HepG2 (cell line): ENCODE data around the gene PIANP. TPM values are rescaled to one million over a fixed set of nuclear protein-coding genes. Genes with fewer than 3 reads are reported as not detected.

Experiments used
- EEA1 ChIP-seq: sonication (generic); formaldehyde crosslinking; IDR thresholded peaks from 2 replicates; pipeline ENCODE4 v1.5.1; 2020; ENCODE audit warnings: mild to moderate bottlenecking, missing genetic modification reagents, borderline replicate concordance
- HMG20B ChIP-seq: conservative IDR thresholded peaks from 2 replicates; pipeline ENCODE4 v1.6.1; 2016; ENCODE audit warnings: missing genetic modification reagents, missing compliant biosample characterization
- JUNB ChIP-seq: sonication (generic); formaldehyde crosslinking; IDR thresholded peaks from 2 replicates; pipeline ENCODE4 v1.8.0; 2022; ENCODE audit warnings: missing genetic modification reagents, mild to moderate bottlenecking, borderline replicate concordance
- JUND ChIP-seq: sonication (generic); formaldehyde crosslinking; IDR thresholded peaks from 2 replicates; pipeline ENCODE4 v1.8.0; 2022; ENCODE audit warnings: mild to moderate bottlenecking, missing genetic modification reagents
- KAT8 ChIP-seq: IDR thresholded peaks from 2 replicates; pipeline ENCODE4 v1.6.1; 2016; ENCODE audit warnings: missing genetic modification reagents, missing compliant biosample characterization
- MZF1 ChIP-seq: sonication (generic); formaldehyde crosslinking; IDR thresholded peaks from 2 replicates; pipeline ENCODE4 v1.8.1; 2023; ENCODE audit warnings: mild to moderate bottlenecking, missing genetic modification reagents, borderline replicate concordance
- RARA ChIP-seq: IDR thresholded peaks from 2 replicates; pipeline ENCODE4 v1.6.1; 2016; ENCODE audit warnings: missing genetic modification reagents, missing compliant biosample characterization
- TRIM24 ChIP-seq: sonication (generic); formaldehyde crosslinking; IDR thresholded peaks from 2 replicates; pipeline ENCODE4 v1.8.0; 2022; ENCODE audit warnings: mild to moderate bottlenecking, missing genetic modification reagents
- ZFP36L1 ChIP-seq: sonication (generic); formaldehyde crosslinking; IDR thresholded peaks from 2 replicates; pipeline ENCODE4 v1.8.0; 2022; ENCODE audit warnings: mild to moderate bottlenecking, missing genetic modification reagents, moderate library complexity
- ZNF333 ChIP-seq: sonication (generic); formaldehyde crosslinking; IDR thresholded peaks from 2 replicates; pipeline ENCODE4 v1.4.0; 2020; ENCODE audit warnings: mild to moderate bottlenecking, missing genetic modification reagents, borderline replicate concordance
- ZNF724P ChIP-seq: sonication (generic); formaldehyde crosslinking; IDR thresholded peaks from 2 replicates; pipeline ENCODE4 v1.8.0; 2022; ENCODE audit warnings: missing genetic modification reagents, borderline replicate concordance
- ZNF749 ChIP-seq: sonication (generic); formaldehyde crosslinking; IDR thresholded peaks from 2 replicates; pipeline ENCODE4 v1.8.0; 2022; ENCODE audit warnings: mild to moderate bottlenecking, missing genetic modification reagents, moderate library complexity, borderline replicate concordance
- ZSCAN30 ChIP-seq: sonication (generic); formaldehyde crosslinking; IDR thresholded peaks from 2 replicates; pipeline ENCODE4 v1.5.0; 2020; ENCODE audit warnings: mild to moderate bottlenecking, missing genetic modification reagents
- polyA plus RNA-seq, 8 experiments: library from polyadenylated mRNA; depleted of rRNA in 3 of 8; stranded (reverse) in 7 of 8; unstranded in 1 of 8; fragments of >200 nt; fragmentation: Illumina TruSeq in 4 of 8; extraction: Trizol in 4 of 8; gene quantifications; 2 replicates each; pipeline versions ENCODE4 v1.2.1 to v1.2.3, GENCODE V29; 2011 to 2016; ENCODE audit warnings: low read depth in 4 of 8, missing spikeins in 1 of 8, mixed read lengths in 1 of 8; ENCODE audit not compliant: insufficient read depth in 1 of 8
- total RNA-seq, 5 experiments: library from RNA; depleted of rRNA; stranded (reverse); fragments of >200 nt; fragmentation: Illumina TruSeq; extraction: Trizol; gene quantifications; 2 replicates each; pipeline ENCODE4 v1.2.3, GENCODE V29; 2016; ENCODE audit warnings: low read depth in 1 of 5
- TF ChIP-seq, protein P1 (sequence below): sonication (generic); formaldehyde crosslinking; IDR thresholded peaks from 2 replicates; pipeline ENCODE4 v1.4.0; 2020; ENCODE audit warnings: low read depth, mild to moderate bottlenecking, missing genetic modification reagents
- TF ChIP-seq, protein P2 (sequence below): sonication (generic); formaldehyde crosslinking; IDR thresholded peaks from 2 replicates; pipeline ENCODE4 v1.5.1; 2020; ENCODE audit warnings: missing genetic modification reagents, mild to moderate bottlenecking, borderline replicate concordance
- TF ChIP-seq, protein P3 (sequence below), 2 experiments: sonication (generic) in 1 of 2; formaldehyde crosslinking in 1 of 2; IDR thresholded peaks; 2 replicates each; pipeline versions ENCODE4 v1.4.0 to v1.6.1; 2018 to 2020; ENCODE audit warnings: missing genetic modification reagents in 2 of 2, borderline replicate concordance in 1 of 2, low read depth in 1 of 2, mild to moderate bottlenecking in 1 of 2, missing biosample characterization in 1 of 2
- TF ChIP-seq, protein P4 (sequence below): sonication (generic); formaldehyde crosslinking; IDR thresholded peaks from 2 replicates; pipeline ENCODE4 v1.4.0; 2020; ENCODE audit warnings: mild to moderate bottlenecking, low read depth, missing genetic modification reagents
- TF ChIP-seq, protein P5 (sequence below): sonication (generic); formaldehyde crosslinking; IDR thresholded peaks from 2 replicates; pipeline ENCODE4 v1.4.0; 2020; ENCODE audit warnings: missing genetic modification reagents
- TF ChIP-seq, protein P6 (sequence below): sonication (generic); formaldehyde crosslinking; IDR thresholded peaks from 2 replicates; pipeline ENCODE4 v1.5.0; 2020; ENCODE audit warnings: missing genetic modification reagents
- TF ChIP-seq, protein P7 (sequence below): sonication (generic); formaldehyde crosslinking; IDR thresholded peaks from 2 replicates; pipeline ENCODE4 v1.4.0; 2020; ENCODE audit warnings: missing genetic modification reagents, low read depth, mild to moderate bottlenecking, borderline replicate concordance

The PIANP gene
- total and polyA plus RNA-seq, 2 of the 13 experiments (the other 11 are each of a cell fraction or from before 2014, with no cell fraction given): not detected

DNA sequence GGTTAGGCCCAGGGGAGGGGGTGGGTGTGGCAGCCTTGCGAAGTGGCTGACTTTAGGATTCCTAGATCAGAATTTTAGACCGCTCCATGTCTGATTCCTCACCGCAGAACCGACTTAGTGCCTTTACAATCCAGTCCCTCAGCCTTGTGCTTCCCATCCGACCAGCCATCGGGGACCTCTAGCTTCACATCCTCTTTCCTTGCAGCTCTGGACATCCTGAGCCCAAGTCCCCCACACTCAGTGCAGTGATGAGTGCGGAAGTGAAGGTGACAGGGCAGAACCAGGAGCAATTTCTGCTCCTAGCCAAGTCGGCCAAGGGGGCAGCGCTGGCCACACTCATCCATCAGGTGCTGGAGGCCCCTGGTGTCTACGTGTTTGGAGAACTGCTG is 23.8 kb upstream of the PIANP start (continued):
- TF ChIP-seq, protein P1, sequence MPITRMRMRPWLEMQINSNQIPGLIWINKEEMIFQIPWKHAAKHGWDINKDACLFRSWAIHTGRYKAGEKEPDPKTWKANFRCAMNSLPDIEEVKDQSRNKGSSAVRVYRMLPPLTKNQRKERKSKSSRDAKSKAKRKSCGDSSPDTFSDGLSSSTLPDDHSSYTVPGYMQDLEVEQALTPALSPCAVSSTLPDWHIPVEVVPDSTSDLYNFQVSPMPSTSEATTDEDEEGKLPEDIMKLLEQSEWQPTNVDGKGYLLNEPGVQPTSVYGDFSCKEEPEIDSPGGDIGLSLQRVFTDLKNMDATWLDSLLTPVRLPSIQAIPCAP: no peak
- TF ChIP-seq, protein P2, sequence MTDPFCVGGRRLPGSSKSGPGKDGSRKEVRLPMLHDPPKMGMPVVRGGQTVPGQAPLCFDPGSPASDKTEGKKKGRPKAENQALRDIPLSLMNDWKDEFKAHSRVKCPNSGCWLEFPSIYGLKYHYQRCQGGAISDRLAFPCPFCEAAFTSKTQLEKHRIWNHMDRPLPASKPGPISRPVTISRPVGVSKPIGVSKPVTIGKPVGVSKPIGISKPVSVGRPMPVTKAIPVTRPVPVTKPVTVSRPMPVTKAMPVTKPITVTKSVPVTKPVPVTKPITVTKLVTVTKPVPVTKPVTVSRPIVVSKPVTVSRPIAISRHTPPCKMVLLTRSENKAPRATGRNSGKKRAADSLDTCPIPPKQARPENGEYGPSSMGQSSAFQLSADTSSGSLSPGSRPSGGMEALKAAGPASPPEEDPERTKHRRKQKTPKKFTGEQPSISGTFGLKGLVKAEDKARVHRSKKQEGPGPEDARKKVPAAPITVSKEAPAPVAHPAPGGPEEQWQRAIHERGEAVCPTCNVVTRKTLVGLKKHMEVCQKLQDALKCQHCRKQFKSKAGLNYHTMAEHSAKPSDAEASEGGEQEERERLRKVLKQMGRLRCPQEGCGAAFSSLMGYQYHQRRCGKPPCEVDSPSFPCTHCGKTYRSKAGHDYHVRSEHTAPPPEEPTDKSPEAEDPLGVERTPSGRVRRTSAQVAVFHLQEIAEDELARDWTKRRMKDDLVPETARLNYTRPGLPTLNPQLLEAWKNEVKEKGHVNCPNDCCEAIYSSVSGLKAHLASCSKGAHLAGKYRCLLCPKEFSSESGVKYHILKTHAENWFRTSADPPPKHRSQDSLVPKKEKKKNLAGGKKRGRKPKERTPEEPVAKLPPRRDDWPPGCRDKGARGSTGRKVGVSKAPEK: no peak
- TF ChIP-seq ZNF333 (CRISPR knock-in tag): no peak
- TF ChIP-seq JUND (CRISPR knock-in tag): no peak
- no peak for TF ChIP-seq ZSCAN30 (CRISPR knock-in tag)
- TF ChIP-seq ZNF724P: 0 out of 2 replicates have a peak, but pooled peaks have one; percentile 28
- TF ChIP-seq KAT8: no peak
- TF ChIP-seq JUNB (CRISPR knock-in tag): no peak
- no peak for TF ChIP-seq EEA1 (CRISPR knock-in tag)
- TF ChIP-seq, protein P3, sequence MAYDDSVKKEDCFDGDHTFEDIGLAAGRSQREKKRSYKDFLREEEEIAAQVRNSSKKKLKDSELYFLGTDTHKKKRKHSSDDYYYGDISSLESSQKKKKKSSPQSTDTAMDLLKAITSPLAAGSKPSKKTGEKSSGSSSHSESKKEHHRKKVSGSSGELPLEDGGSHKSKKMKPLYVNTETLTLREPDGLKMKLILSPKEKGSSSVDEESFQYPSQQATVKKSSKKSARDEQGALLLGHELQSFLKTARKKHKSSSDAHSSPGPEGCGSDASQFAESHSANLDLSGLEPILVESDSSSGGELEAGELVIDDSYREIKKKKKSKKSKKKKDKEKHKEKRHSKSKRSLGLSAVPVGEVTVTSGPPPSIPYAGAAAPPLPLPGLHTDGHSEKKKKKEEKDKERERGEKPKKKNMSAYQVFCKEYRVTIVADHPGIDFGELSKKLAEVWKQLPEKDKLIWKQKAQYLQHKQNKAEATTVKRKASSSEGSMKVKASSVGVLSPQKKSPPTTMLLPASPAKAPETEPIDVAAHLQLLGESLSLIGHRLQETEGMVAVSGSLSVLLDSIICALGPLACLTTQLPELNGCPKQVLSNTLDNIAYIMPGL (CRISPR knock-in tag; IDR thresholded peaks at IDR 0.05; ENCODE audit: borderline replicate concordance in 1 of 2, low read depth in 1 of 2): no peak
- no peak for TF ChIP-seq HMG20B
- TF ChIP-seq, protein P4, sequence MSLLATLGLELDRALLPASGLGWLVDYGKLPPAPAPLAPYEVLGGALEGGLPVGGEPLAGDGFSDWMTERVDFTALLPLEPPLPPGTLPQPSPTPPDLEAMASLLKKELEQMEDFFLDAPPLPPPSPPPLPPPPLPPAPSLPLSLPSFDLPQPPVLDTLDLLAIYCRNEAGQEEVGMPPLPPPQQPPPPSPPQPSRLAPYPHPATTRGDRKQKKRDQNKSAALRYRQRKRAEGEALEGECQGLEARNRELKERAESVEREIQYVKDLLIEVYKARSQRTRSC (CRISPR knock-in tag): 0 out of 2 replicates have a peak, but pooled peaks have one; percentile 2
- no peak for TF ChIP-seq ZFP36L1
- TF ChIP-seq, protein P5, sequence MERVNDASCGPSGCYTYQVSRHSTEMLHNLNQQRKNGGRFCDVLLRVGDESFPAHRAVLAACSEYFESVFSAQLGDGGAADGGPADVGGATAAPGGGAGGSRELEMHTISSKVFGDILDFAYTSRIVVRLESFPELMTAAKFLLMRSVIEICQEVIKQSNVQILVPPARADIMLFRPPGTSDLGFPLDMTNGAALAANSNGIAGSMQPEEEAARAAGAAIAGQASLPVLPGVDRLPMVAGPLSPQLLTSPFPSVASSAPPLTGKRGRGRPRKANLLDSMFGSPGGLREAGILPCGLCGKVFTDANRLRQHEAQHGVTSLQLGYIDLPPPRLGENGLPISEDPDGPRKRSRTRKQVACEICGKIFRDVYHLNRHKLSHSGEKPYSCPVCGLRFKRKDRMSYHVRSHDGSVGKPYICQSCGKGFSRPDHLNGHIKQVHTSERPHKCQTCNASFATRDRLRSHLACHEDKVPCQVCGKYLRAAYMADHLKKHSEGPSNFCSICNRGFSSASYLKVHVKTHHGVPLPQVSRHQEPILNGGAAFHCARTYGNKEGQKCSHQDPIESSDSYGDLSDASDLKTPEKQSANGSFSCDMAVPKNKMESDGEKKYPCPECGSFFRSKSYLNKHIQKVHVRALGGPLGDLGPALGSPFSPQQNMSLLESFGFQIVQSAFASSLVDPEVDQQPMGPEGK (CRISPR knock-in tag): no peak
- no peak for TF ChIP-seq MZF1
- TF ChIP-seq TRIM24 (CRISPR knock-in tag): no peak
- TF ChIP-seq, protein P6, sequence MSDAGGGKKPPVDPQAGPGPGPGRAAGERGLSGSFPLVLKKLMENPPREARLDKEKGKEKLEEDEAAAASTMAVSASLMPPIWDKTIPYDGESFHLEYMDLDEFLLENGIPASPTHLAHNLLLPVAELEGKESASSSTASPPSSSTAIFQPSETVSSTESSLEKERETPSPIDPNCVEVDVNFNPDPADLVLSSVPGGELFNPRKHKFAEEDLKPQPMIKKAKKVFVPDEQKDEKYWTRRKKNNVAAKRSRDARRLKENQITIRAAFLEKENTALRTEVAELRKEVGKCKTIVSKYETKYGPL: no peak
- no peak for TF ChIP-seq ZNF749 (CRISPR knock-in tag)
- no peak for TF ChIP-seq RARA
- TF ChIP-seq, protein P7, sequence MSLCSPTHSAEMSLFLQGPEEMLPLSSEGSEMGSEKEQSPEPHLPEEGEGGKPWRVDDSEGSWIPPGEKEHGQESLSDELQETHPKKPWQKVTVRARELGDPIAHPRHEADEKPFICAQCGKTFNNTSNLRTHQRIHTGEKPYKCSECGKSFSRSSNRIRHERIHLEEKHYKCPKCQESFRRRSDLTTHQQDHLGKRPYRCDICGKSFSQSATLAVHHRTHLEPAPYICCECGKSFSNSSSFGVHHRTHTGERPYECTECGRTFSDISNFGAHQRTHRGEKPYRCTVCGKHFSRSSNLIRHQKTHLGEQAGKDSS (CRISPR knock-in tag): peak; percentile 9; the same call in 1 of the 2 replicates
